Keratinocyte (primary cell): ENCODE data around the gene TDRD3. TPM values are rescaled to one million over a fixed set of nuclear protein-coding genes. Genes with fewer than 3 reads are reported as not detected.

Experiments used
- DNase-seq: peaks from one replicate; pipeline ENCODE4 v3.0.0-alpha.2; 2011; ENCODE audit warnings: low read depth, missing footprints, low spot score
- FAIRE-seq: peaks from 2 replicates; lab custom pipeline; 2011; peaks lifted over from hg19 to GRCh38; lab: Jason Lieb, UNC
- H2AFZ ChIP-seq: 2 replicates; pipeline ENCODE4 v1.6.0; 2012; ENCODE audit warnings: low read length, control low read depth, inconsistent platforms; ENCODE audit not compliant: control insufficient read depth
- H3K27ac ChIP-seq: 2 replicates; pipeline ENCODE4 v1.5.1; 2011; ENCODE audit warnings: low read length; ENCODE audit not compliant: control insufficient read depth, insufficient read depth
- H3K27me3 ChIP-seq: 3 replicates; pipeline ENCODE4 v1.6.0; 2011; ENCODE audit warnings: low read length; ENCODE audit not compliant: control insufficient read depth, insufficient read depth; ENCODE audit errors: extremely low read depth
- H3K36me3 ChIP-seq, 2 experiments: 2 replicates in 1 of 2; 3 replicates in 1 of 2; pipeline ENCODE4 v1.5.1; 2011; ENCODE audit warnings: low read length in 2 of 2, mild to moderate bottlenecking in 1 of 2; ENCODE audit not compliant: control insufficient read depth in 2 of 2, insufficient read depth in 2 of 2; ENCODE audit errors: extremely low read depth in 1 of 2
- H3K4me1 ChIP-seq: 3 replicates; pipeline ENCODE4 v1.5.1; 2011; ENCODE audit warnings: low read length; ENCODE audit not compliant: control insufficient read depth, insufficient read depth; ENCODE audit errors: extremely low read depth
- H3K4me2 ChIP-seq: 3 replicates; pipeline ENCODE4 v1.6.0; 2011; ENCODE audit warnings: low read depth, low read length; ENCODE audit not compliant: control insufficient read depth, insufficient read depth; ENCODE audit errors: extremely low read depth
- H3K4me3 ChIP-seq, 3 experiments: fragments of 200-600 bp in 1 of 3; sonication (generic) in 1 of 3; 2 replicates in 2 of 3; 3 replicates in 1 of 3; pipeline ENCODE4 v1.5.1; 2011 to 2016; ENCODE audit warnings: low read length in 3 of 3, mild to moderate bottlenecking in 3 of 3, control low read depth in 2 of 3, inconsistent platforms in 1 of 3, low read depth in 1 of 3, mixed read lengths in 1 of 3, mixed run types in 1 of 3, moderate library complexity in 1 of 3; ENCODE audit not compliant: control insufficient read depth in 2 of 3, insufficient read depth in 2 of 3; ENCODE audit errors: extremely low read depth in 1 of 3
- H3K79me2 ChIP-seq: 2 replicates; pipeline ENCODE4 v1.6.0; 2012; ENCODE audit warnings: low read length; ENCODE audit not compliant: control insufficient read depth, insufficient read depth
- H3K9ac ChIP-seq: 3 replicates; pipeline ENCODE4 v1.6.0; 2011; ENCODE audit warnings: low read length; ENCODE audit not compliant: control insufficient read depth, insufficient read depth; ENCODE audit errors: extremely low read depth
- H3K9me1 ChIP-seq: 3 replicates; pipeline ENCODE4 v1.6.0; 2011; ENCODE audit warnings: low read length; ENCODE audit not compliant: control insufficient read depth, insufficient read depth; ENCODE audit errors: extremely low read depth
- H3K9me3 ChIP-seq: 2 replicates; pipeline ENCODE4 v1.5.1; 2012; ENCODE audit warnings: low read depth, low read length; ENCODE audit not compliant: control insufficient read depth
- H4K20me1 ChIP-seq: 3 replicates; pipeline ENCODE4 v1.6.0; 2011; ENCODE audit warnings: low read length; ENCODE audit not compliant: control insufficient read depth, insufficient read depth; ENCODE audit errors: extremely low read depth
- CTCF ChIP-seq, 3 experiments: IDR thresholded peaks in 1 of 3; conservative IDR thresholded peaks in 1 of 3; optimal IDR thresholded peaks in 1 of 3; 2 replicates in 2 of 3; 3 replicates in 1 of 3; pipeline versions ENCODE3 to v1.5.1; 2011; ENCODE audit warnings: low read length in 3 of 3, mild to moderate bottlenecking in 3 of 3, moderate library complexity in 2 of 3, control low read depth in 1 of 3, inconsistent platforms in 1 of 3; ENCODE audit not compliant: insufficient read depth in 2 of 3; ENCODE audit errors: extremely low read depth in 1 of 3
- EZH2 ChIP-seq: IDR thresholded peaks from one replicate; pipeline ENCODE4 v1.6.1; 2012; ENCODE audit warnings: inconsistent platforms, mild to moderate bottlenecking, low read length, moderate library complexity
- dilution Hi-C: fragments of 300-500 bp; cut with MboI; formaldehyde crosslinking; loops from one replicate; pipeline ENCODE4 v1.7.0; 2020; ENCODE audit warnings: low sequenced_read_pairs; ENCODE audit not compliant: extremely low pct_ligation_motif_present
- polyA plus RNA-seq, 5 experiments: library from polyadenylated mRNA; depleted of rRNA in 3 of 5; stranded (reverse) in 3 of 5; stranded (forward) in 1 of 5; unstranded in 1 of 5; fragments of >200 nt; gene quantifications; 1 replicate in 1 of 5; 2 replicates in 3 of 5; 3 replicates in 1 of 5; pipeline versions ENCODE4 v1.2.1 to v1.2.3, GENCODE V29; 2011 to 2012; ENCODE audit warnings: missing spikeins in 2 of 5, low read depth in 1 of 5, low replicate concordance in 1 of 5

Gene TDRD3
- polyA plus RNA-seq, 1 donor (not counting 4 experiments of a cell fraction or from before 2014, with no cell fraction given): 10.7 TPM

- Histone ChIP-seq H3K36me3 (no peaks in the 10 kb centered on the region), H3K9ac (no peak overlapping the region), H3K4me1 (no peaks in the 10 kb centered on the region), H3K27me3 (no peaks in the 10 kb centered on the region), H2AFZ (no peak overlapping the region), H3K9me3 (no peaks in the 10 kb centered on the region), H3K79me2 (no peaks in the 10 kb centered on the region), H3K27ac (no peak overlapping the region), H3K4me3 (no peak overlapping the region), H4K20me1 (no peaks in the 10 kb centered on the region), H3K9me1 (no peaks in the 10 kb centered on the region), H3K4me2 (no peak overlapping the region)
- no peak for DNase-seq
- TF ChIP-seq CTCF (optimal IDR thresholded peaks at IDR 0.05 in 1 of 3, IDR thresholded peaks at IDR 0.05 in 1 of 3, conservative IDR thresholded peaks at IDR 0.05 in 1 of 3; ENCODE audit: extremely low read depth in 1 of 3, insufficient read depth in 2 of 3, low read length in 3 of 3) (no peak), EZH2 (no peak)
- no peak for FAIRE-seq
- dilution Hi-C loops: no loop called here
These were observed 122.5 kb downstream of the TDRD3 start for GRCh38 chr13:60519496-60519895.

GRCh38 chr13:60520902-60521569 is 124.0 kb downstream of the TDRD3 start:
- dilution Hi-C loops: no loop called here
- DNase-seq (no peak), FAIRE-seq (no peak)
- Histone ChIP-seq H3K9me3 (no peaks in the 10 kb centered on the region), H3K27me3 (no peaks in the 10 kb centered on the region), H3K4me2 (no peak overlapping the region), H4K20me1 (no peaks in the 10 kb centered on the region), H3K36me3 (no peaks in the 10 kb centered on the region), H3K4me3 (no peak overlapping the region), H3K9ac (no peak overlapping the region), H3K4me1 (no peaks in the 10 kb centered on the region), H2AFZ (no peak overlapping the region), H3K9me1 (no peaks in the 10 kb centered on the region), H3K79me2 (no peaks in the 10 kb centered on the region), H3K27ac (no peak overlapping the region)
- TF ChIP-seq EZH2: no peak
- TF ChIP-seq CTCF (optimal IDR thresholded peaks at IDR 0.05 in 1 of 3, IDR thresholded peaks at IDR 0.05 in 1 of 3, conservative IDR thresholded peaks at IDR 0.05 in 1 of 3; ENCODE audit: extremely low read depth in 1 of 3, insufficient read depth in 2 of 3, low read length in 3 of 3): no peak
